Measurements from ENCODE around the gene PCSK9.
"Not testable (repeated sequence)": the region's sequence is repeated elsewhere in the genome, so short reads cannot be mapped to it uniquely, and the experiment has no call there.

Gene PCSK9

DNA sequence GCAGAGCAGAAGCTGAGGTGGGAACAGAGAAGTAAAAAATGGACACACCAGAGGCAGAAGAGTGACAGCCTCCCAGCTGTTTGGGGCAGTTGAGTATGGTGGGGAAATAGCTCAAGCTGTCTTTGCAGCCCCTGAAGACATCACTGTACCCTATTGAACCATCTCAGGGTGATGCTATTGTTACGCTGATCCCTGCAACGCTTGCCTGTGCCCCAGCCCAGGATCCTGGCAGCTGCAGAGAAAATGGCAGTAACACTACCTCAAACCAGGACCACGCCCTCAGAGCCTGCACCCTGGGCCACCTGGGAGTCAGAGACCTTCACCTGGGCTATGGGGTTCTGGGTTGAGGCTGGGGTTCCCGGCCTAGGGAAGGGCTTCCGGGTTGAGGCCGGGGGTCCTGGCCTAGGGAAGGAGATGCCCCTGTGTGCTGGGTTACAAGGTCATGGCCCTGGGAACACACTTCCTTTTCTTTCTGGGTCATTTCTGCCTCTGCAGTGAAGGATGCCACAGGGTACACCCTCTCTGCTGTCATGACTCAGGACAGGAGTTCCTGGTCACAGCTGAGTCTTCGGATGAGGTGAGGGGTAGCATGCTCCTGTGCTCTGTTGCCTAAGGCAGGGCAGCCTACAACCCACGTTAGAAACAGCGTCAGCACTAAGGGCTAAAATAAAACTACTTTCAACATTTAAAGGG lies 29.0 kb upstream of the PCSK9 start:
- no peak for DNase-seq (ENCODE audit: low spot score)

DNA sequence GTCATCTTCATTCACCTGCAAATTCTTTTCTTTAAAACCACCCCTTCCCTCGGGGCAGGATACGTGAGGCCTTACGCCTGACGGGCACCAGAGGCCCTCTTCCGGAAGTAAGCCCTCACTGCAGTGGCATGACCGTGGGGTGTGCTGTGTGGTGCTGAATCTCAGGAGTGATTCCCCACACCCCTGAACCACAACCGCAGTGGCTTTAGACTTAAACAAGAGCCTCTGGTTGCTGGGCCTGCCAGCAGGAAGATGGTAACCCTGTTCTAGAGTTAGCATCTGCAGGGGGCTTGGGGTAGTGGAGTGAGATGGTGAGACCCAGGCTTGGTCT lies 28.5 kb upstream of the PCSK9 start:
- DNase-seq (ENCODE audit: low spot score) = no peak

GRCh38 chr1:55012661-55013060 lies 26.7 kb upstream of the PCSK9 start:
- no peak for DNase-seq (ENCODE audit: low spot score)

- DNase-seq (ENCODE audit: low spot score) = no peak
These were observed 24.2 kb upstream of the PCSK9 start for GRCh38 chr1:55015123-55015522.

DNA sequence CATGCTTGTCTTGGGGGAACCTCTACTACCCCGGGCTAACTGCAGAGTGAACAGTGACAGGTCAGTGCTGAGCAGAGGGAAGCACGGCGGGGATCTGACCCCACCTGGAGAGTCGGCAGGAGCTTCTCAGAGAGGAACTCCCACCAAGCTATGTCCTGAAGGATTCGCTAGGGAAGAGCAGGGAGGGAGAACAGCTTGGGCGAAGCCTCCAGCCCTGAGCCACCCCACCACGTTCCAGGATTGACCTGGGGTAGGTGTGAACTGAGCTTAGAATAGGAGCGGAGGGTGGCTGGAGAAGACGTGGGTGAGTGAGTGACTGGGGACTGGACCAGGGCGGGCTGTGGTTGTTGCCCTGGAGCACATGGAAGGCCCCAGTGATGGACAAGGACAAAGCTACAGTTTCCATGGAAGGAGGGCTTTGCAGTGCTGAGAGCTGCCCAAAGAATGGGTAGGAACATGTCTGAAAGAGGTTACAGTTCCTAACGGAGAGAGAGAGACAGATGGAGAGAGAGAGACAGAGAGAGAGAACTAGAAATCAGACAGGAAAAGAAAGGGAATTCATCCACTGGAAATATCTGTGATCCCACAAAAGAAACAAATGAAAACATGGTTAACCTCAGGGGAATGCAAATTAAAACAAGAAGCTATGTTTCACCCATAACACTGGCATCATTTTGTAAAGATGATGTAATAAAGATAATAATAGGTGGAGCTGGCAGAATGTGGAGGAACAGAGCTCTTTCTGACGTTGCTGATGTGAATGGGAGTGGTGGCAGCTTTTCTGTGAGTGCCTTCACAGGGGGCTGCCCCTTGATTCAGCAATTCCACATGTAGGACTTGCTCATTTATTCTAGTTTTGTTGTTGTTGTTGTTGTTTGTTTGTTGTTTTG lies 23.4 kb upstream of the PCSK9 start:
- no peak for DNase-seq (ENCODE audit: low spot score)

DNA sequence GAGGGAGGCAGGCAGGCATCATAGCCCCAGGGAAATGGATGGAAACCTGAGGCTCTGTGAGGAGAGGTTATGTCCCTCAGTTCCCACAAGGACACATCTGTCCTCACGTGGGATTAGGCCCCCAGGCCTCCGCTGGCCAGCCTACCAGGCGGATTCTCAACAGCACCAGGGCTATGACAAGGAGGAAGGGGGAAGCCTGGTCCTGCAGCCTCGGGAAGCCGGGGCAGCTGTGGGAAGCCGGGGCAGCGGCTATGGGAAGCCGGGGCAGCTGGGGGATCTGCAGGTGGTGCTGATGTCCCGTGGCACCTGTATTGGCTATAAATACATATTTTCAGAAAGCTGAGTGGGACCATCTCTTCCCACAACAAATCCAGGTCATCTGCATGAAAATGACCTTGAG lies 21.0 kb upstream of the PCSK9 start:
- DNase-seq (ENCODE audit: low spot score) = no peak

DNA sequence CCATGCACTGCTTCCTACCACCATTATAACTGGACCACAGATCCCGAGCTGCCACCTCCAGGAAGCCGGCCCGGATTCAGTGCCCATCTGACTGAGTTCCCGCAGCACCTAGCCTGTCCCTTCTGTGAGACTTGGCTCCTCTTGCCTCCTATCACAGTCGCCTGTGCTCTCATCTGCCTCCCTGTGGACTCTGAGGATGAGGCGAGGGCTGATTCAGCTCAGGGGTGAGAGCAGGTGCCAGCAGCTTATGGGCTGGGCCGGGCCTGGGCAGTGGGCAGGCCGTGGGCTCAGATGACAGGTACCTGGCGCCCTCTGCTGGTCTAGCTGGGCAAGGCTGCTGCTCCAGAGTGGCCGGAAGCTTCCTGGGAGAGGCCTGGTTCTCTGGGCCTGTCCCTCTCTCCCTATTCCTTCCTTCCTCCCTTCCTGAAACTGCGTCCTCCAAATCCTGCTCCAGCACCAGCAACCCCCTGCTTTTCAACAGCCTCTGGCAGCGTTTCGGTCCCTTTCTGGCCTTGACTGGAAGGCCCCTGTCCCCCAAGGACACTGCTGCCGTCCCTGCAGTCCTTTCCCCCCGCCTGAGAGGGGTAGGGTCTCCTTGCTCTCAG lies 17.3 kb upstream of the PCSK9 start:
- peak; percentile 83 for DNase-seq (ENCODE audit: low spot score)

DNA sequence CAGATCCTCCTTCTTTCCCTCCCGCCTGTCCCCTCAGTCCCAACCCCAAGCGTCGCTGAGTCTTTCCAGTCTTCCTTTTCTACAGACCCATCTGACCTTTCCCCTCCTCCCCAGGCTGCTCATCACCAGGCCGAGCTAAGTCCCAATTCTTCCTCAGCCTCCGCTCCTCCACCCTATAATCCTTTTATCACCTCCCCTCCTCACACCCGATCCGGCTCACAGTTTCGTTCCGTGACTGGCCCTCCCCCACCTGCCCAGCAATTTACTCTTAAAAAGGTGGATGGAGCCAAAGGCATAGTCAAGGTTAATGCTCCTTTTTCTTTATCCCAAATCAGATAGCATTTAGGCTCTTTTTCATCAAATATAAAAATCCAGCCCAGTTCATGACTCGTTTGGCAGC lies 15.2 kb upstream of the PCSK9 start:
- not testable (repeated sequence) for DNase-seq (ENCODE audit: low spot score)

GRCh38 chr1:55026682-55027081 lies 12.7 kb upstream of the PCSK9 start:
- DNase-seq (ENCODE audit: low spot score) = not testable (repeated sequence)

GRCh38 chr1:55031098-55031497 lies 8.2 kb upstream of the PCSK9 start:
- DNase-seq (ENCODE audit: low spot score) = not testable (repeated sequence)

DNA sequence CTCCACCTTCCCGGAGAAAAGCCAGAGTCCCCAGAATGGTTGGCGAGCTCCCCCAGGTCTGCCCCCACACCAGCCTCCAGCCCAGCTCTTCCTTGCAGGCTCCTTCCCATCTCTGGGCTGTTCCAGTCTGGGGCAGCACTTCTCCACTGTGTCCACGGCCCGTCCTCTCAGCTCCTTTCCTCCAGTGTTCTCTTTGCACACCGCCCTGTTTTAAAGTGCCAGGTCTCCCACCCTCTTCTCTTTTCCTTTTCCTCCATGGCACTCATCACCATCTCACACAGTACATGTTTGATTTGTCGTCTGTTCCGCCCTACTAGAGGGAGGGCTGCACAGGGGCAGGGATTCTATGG lies 6.1 kb upstream of the PCSK9 start:
- DNase-seq (ENCODE audit: low spot score) = no peak

DNA sequence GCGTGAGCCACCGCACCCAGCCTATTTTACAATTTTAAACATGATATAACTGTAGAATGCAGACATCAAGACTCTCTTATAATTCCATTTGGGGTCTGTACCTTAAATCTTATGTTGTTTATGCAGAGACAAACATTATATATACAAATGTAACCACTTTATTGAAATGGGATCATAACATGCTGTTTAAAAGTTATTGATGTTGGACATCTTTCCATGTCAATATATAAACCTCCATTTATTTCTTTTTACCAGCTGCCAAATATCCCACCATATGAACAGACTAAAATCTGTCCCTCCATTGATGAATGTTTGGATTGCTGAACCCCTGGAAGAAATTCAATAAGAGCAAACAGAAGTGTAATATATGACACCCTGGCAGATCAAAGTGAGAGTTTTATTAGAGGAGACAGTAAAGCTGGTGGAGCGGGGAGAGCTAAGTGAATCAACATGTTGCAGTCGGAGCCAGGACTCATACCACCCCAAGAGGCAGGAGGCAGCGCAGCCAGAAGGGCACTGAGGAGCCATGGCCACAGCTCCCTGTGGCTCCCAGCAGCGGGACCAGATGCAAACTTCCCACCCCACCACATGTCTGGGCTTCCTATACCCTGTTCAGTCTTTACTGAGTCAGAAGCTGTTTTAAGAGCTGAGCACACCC lies 4.7 kb upstream of the PCSK9 start:
- DNase-seq (ENCODE audit: low spot score) = no peak

DNA sequence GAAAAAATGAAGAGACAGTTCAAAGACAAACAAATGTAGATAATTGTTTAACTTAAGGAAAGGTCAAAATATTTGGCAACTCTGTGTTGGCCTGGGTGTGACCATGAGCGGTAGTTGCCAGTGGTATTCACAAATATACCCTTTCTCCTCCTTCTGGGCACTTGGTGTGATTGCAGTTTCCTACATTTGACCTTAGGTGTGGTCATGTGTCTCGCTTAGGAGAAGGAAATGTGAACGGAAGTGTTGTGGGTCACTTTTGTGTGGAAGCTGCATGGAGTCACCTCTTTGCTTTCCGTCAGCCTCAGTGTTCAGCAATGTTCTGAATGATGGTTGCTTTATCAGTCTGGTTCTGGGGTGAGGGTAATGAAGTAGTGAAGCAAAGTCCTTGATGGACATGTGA lies 3.4 kb upstream of the PCSK9 start:
- no peak for DNase-seq (ENCODE audit: low spot score)

DNA sequence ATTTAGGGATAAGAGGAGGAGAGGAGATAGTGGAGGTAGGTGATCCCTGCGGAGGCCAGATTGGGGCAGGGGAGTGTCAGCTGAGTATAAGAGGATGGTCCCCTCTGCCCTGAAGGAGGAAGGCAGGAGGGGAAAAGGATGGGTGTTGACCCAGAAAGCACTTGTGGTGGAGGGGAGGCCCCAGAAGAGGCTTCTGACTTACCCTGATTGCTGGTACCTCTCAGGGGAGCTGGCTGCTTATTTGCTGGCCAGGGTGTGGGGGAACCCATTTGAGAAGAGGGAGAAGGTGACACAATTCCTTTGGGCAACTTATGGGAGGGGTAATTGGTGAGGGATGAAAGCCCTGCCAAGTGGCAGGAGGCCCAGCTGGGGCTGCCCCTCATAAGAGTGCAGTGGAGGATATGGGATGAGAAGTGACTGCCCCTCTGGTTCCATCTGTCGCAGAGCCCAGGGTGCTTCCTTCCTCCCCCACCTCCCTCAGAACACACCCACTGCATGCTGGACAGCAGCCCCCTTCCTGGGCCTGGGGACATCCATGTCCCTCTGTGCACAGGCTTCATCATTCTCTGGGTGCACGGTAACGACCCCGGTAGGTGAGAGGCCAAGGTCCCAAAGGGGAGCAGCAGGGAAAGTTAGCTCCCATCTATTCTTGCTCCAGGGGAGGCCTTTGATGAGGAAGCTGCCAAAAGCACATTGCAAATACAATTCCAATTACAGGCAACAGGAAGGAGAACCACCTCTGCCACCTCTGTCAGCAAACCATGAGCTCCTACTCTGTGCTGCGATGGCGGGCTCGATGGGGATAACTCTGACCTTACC lies 1.4 kb upstream of the PCSK9 start:
- DNase-seq (ENCODE audit: low spot score) = no peak

GRCh38 chr1:55038552-55038838 lies 853 bp upstream of the PCSK9 start:
- no peak for DNase-seq (ENCODE audit: low spot score)

DNA sequence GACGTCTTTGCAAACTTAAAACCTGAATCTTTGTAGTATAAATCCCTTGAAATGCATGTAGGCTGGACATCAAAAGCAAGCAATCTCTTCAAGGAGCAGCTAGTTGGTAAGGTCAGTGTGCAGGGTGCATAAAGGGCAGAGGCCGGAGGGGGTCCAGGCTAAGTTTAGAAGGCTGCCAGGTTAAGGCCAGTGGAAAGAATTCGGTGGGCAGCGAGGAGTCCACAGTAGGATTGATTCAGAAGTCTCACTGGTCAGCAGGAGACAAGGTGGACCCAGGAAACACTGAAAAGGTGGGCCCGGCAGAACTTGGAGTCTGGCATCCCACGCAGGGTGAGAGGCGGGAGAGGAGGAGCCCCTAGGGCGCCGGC lies 390 bp upstream of the PCSK9 start:
- DNase-seq (ENCODE audit: low spot score) = no peak

- DNase-seq (ENCODE audit: low spot score) = no peak
These were observed 960 bp downstream of the PCSK9 start for GRCh38 chr1:55040083-55040932.

DNA sequence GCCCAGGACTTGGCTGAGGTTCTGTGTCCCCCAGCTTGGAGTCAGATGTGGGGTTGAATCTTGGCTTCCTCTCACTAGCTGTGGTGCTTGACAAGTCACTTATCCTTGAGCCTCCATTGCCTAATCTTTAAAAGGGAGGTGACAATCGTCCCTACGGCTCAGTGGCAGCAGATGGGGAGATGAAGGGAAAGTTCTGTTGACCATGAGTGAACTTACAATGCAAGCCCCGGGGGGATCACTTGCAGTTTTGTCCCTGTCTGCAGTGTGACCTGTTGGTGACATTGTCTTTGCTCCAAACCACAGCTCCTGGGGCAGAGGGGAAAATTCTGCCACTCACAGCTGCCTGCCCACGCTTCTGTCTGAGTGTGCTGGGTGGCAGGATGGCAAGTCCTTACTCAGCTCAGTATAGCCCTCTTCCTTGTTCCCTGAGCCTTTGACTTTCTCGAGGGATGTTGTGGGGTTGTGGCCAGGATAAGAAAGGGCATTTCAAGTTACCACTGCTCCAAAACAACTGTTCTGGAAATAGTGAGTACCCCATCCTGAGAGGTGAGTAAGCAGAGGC lies 1.7 kb downstream of the PCSK9 start:
- no peak for DNase-seq (ENCODE audit: low spot score)

DNA sequence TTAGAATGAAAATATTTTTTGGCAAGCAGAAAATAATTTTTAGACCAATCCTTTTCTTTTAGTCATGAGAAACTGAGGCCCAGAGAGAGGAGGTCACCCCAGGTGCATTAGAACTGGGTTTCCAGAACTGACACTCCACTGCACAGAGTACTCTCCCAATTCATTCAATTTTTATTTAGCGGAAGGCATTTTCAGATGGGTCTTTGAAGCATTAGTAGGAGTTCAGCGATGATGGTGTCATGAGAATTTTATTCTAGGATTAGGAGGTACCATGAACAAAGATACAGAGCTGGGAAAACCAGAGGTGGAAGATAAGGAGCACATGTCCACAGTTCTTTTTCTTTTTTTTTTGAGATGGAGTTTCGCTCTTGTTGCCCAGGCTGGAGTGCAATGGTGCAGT lies 2.3 kb downstream of the PCSK9 start:
- no peak for DNase-seq (ENCODE audit: low spot score)

DNA sequence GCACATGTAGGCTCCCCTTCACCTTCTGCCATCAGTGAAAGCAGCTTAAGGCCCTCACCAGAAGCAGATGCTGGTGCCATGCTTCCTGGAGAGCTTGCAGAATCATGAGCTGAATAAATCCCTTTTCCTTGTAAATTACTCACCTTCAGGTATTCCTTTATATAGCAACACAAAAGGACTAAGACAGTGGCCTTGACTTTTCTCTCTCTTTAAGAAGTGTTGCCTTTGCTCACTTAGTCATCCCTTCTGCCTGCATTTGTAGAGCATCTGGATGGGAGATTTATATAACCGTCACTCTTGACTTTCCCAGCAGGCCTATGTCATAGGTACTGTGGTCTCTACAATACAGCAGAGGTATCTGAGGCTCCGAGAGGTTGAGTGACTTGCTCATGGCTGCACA lies 3.7 kb downstream of the PCSK9 start:
- DNase-seq (ENCODE audit: low spot score) = no peak

DNA sequence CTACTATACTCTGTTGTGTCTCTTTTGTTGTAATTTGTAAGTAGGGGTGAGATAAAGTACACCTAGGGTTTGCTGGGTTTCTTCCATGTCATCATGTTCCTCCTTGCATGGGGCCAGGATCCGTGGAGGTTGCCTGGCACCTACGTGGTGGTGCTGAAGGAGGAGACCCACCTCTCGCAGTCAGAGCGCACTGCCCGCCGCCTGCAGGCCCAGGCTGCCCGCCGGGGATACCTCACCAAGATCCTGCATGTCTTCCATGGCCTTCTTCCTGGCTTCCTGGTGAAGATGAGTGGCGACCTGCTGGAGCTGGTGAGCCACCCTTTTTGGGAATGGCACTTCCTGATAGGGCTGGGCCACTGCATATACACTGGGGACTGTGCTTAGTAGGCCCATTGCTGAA lies 4.4 kb downstream of the PCSK9 start:
- no peak for DNase-seq (ENCODE audit: low spot score)
